NCI-H146 (cell line): ENCODE data around the gene PDXP.
A peak's percentile ranks its signal among the peaks of the same experiment; 100 is the strongest.
"Not testable (repeated sequence)": the region's sequence is repeated elsewhere in the genome, so short reads cannot be mapped to it uniquely, and the experiment has no call there.

Experiments
- DNase-seq: peaks from one replicate; lab custom pipeline; 2025; lab: John Stamatoyannopoulos, UW

PDXP gene, protein sequence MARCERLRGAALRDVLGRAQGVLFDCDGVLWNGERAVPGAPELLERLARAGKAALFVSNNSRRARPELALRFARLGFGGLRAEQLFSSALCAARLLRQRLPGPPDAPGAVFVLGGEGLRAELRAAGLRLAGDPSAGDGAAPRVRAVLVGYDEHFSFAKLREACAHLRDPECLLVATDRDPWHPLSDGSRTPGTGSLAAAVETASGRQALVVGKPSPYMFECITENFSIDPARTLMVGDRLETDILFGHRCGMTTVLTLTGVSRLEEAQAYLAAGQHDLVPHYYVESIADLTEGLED

DNA sequence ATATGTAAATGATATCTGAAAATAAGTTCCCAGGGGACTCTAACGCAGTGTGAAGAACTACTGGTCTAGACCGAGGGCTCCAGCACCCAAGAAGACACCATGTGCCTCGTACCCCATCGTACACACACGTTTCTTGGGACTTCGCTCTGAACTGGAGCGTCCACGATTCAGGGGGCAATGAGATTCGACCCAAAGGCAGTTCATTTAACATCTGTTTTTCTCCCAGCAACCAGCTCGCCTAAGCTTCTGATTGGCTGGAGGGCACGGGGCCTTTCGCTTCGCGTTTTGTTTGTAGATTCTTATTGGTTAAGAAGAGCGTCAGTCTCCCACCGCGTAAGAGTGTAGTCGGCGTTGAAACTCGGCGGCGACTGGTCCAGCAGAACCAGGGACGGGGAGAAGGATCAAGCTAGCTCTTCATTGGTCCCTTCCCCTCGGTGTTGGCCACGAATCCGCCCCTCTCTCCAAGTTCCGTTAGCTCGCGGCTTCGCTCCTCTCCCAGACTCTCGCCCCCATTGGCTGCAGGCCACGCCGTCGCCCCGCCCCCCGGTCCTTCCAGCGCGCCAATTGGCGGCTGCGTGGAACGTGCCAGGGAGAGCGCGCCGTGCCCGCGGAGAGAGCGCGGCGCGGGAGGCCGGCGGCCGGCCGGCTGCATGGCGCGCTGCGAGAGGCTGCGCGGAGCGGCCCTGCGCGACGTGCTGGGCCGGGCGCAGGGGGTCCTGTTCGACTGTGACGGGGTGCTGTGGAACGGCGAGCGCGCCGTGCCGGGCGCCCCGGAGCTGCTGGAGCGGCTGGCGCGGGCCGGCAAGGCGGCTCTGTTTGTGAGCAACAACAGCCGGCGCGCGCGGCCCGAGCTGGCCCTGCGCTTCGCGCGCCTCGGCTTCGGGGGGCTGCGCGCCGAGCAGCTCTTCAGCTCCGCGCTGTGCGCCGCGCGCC lies at the start of gene PDXP:
Gene PDXP, plus strand, starts transcription at position 591 of the 933 bp plus-strand sequence. Its CDS starts 60 bp downstream, at position 651.
- peak; percentile 98 for DNase-seq

DNA sequence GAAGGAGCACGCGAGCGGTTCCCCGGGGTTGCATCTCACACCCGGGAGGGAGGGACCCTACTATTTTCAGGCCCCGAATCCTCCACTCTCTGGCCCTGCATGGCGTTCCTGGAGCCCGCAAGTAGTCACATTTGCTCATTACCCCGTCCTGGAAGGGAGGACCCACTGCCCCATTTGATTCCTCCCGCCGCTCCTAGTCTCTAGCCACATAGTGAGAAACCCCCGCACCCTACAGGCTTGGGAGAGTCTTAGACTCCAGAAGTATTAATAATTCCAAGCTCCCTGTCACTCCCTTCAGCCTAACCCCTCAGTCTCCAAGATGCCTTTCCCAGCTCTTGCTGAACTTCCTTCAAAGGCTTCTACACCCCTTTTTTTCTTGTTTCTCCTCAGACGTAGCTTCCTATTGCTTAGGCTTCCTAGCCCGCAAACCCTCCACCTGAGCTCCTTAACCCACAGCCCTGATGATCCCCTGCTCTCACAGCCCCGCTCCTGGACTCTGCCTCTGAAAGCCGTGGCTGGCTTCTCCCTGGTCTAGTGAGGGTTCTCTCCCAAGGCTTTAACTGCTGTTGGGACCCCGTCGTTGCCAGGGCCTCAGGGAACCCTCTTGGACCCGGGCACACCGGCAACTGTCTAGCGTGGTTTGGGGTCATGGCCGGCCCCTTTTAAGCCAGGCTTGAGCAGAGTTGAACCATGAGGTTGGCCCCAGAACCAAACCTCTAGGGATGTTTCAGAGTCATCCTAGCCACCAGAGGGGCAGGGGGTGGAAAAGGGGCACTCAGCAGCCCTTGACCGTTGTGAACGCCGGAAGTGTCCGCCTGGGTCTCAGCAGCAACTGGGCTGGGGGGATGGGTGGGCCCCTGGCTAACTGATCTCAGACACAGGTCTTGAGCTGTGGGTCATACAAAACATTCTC lies 49.0 kb upstream of the PDXP start:
- DNase-seq = no peak

DNA sequence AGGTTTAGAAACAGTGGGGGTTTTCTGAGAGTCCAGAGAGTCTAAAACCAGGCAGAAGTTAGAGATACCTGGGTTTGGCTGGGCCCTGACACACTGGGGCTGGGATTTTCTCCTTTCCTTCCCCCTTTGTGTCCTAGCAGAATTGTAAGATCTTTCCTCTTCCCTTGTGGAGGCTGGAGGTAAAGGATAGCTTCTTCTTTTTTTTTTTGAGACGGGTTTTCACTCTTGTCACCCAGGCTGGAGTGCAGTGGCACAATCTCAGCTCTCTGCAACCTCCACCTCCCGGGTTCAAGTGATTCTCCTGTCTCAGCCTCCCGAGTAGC lies 48.4 kb upstream of the PDXP start:
- DNase-seq = not testable (repeated sequence)

DNA sequence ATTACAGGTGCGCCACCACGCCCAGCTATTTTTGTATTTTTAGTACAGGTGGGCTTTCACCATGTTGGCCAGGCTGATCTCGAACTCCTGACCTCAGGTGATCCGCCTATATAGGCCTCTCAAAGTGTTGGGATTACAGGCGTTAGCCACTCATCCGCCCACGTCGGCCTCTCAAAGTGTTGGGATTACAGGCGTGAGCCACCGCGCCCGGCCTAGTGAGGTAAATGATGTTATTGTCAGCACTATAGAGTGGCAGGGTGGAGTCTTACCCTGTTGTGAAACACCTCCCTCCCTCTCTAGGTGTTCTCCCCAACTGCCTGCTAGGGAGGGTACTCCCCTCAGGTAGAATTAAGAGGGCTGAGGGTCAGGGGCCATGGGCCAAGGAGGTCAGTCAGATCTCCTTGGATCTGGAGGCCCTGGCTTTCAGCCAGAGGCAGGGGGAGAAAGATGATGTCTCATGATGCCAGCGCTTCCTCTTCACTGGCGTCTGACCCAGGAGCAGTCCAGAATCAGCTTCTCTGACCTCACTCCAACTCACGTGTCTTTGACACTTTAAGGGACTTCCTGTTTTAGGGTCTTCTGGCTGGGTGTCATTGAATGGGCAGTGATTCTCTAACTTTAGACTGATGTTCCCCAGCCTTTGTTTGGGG lies 47.9 kb upstream of the PDXP start:
- DNase-seq = no peak

DNA sequence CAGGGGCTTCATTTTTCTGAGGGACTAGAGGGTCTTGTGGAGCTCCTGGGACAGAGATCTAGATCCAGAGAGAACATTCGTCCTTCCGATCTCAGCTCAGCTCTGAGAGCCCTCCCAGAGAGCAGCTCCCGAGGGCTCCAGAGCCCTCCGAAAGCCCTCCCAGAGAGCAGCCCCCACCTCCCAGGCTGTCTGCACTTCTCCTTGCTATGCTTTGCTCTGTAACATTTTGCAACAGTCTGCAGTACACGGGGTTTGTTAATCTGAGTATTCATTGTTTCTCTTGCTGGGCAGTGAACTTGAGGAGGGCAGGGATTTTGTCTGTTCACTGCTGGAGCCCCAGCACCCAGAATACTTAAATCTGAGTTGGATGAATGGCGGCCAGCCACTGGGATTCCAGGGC lies 47.3 kb upstream of the PDXP start:
- no peak for DNase-seq

DNA sequence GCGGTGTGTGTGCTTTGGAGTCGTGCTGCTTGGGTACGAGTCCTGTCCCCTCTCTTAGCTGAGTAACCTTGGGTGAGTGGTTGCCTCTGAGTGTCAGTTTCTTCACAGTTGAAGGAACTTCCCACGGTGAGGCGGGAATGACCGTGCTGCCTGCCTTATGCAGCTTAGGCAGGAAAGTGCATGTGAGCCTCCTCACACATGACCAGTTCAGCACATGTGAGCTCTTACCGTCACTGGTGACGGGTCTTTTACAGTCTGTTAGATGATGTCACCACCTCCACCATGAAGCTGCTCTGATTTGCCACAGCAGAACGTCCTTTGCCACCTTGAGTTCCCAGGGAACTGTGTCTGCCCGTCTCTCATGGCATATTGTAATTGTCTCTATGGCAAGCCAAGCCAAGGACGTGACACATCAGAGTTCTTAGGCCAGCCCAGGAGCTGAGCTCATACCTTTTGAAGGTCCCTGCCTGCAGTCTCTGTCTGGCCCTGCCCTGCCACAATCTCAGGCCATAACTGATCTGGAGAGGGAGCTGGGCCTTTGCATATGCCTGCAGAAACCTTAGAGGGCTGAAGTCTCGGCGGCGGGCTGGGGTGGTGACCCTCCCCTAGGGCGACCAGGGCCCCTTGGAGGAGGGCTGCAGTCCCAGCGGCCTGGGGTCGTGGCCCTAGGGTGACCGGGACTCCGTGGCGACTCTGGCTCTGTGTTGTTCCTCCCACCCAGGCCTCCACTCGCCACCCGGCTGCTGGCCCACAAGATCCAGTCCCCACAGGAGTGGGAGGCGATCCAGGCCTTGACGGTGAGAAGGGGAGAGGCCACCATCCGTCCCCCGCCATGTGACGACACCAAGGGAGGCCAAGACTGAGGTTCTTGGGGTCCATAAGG lies 42.1 kb upstream of the PDXP start:
- DNase-seq = no peak

DNA sequence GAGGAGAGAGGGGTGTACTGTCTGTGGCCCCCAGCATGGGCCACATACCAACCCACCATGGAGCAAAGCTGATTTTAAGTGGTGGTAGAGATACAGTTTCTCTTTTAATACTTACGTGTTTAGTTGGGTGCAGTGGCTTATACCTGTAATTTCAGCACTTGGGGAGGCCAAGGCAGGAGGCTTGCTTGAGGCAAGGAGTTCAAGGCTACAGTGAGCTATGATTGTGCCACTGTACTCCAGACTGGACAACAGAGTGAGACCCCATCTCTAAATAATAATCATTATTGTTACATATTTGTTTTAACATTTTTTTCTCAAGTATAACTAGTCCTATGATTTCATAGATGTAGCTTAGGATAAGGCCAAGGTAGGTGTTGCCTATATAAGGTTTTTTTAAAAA lies 41.1 kb upstream of the PDXP start:
- no peak for DNase-seq

DNA sequence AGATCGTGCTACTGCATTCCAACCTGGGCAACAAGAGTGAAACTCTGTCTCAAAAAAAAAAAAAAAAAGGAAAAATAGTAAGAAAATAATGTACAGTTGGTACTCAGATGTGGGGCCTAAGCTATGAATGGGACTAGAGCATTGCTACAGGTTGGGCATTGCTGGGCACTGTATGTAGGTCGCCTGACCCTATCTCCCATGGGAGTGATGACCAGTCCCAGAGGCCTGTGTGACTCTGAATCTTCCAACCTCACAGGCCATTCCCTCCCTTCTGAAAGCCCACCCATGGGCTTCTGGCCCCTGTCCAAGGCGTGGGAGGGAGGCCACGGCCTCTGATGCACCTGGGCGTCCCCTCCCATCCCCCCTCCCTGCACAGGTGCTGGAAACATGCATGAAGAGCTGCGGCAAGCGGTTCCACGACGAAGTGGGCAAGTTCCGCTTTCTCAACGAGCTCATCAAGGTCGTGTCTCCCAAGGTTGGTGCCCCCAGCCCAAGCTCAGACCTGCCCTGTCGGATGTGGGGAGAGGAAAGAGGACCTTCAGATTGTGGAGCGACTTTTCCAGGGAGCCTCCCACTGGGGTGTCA lies 40.4 kb upstream of the PDXP start:
- no peak for DNase-seq

DNA sequence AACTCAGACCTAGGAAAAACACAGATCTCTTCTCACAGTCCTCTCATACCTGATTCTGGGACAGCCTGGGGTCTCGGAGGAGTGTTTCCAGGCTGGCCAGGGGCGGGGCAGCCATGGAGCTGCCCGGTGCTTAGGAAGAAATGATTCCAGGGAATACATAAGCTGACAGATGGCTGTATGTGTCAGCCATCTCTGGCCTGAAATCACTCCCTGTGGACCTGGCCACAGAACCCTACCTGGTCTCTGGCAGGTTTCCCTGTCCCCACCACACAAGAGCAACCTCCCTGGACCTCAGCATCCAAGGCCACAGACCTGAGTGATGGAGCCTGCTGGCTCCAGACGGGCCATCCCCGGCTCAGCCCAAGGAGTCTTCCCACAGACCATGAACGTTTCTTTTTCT lies 39.8 kb upstream of the PDXP start:
- no peak for DNase-seq

DNA sequence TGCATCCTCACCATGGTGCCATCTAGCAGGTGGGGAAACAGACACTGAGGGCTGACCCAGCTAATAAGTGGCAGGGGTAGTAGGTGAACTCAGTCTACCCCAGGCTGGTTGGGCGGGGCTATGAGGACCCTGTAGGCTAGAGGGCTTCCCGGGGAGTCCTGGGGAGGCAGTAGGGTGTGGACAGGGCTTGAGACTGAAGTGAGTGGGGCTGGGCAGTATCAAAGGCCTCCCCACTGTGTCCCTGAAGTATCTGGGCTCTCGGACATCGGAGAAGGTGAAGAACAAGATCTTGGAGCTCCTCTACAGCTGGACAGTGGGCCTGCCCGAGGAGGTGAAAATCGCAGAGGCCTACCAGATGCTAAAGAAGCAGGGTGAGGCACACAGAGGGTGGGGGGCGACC lies 38.5 kb upstream of the PDXP start:
- no peak for DNase-seq

DNA sequence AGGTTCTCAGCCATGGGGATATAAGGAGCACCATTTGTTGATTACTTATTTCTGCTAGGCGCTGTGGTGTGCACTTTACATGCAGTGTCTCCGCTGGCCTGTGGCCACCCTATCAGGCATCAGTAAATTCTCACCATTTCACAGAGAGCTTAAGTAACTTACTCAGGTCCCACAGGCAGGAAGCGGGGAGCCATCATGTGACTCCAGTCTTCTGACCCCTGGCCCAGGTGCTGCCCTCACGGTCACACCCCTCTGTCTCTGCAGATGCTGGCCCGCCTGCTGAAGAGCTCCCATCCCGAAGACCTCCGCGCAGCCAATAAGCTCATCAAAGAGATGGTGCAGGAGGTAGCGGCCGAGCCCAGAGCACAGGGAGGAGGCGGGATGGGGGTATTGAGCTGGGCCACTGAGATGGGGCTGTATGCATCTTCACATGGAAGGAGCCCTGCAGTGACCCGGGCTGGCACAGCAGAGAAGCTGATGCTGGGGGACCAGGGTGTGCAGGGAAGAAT lies 37.1 kb upstream of the PDXP start:
- no peak for DNase-seq

DNA sequence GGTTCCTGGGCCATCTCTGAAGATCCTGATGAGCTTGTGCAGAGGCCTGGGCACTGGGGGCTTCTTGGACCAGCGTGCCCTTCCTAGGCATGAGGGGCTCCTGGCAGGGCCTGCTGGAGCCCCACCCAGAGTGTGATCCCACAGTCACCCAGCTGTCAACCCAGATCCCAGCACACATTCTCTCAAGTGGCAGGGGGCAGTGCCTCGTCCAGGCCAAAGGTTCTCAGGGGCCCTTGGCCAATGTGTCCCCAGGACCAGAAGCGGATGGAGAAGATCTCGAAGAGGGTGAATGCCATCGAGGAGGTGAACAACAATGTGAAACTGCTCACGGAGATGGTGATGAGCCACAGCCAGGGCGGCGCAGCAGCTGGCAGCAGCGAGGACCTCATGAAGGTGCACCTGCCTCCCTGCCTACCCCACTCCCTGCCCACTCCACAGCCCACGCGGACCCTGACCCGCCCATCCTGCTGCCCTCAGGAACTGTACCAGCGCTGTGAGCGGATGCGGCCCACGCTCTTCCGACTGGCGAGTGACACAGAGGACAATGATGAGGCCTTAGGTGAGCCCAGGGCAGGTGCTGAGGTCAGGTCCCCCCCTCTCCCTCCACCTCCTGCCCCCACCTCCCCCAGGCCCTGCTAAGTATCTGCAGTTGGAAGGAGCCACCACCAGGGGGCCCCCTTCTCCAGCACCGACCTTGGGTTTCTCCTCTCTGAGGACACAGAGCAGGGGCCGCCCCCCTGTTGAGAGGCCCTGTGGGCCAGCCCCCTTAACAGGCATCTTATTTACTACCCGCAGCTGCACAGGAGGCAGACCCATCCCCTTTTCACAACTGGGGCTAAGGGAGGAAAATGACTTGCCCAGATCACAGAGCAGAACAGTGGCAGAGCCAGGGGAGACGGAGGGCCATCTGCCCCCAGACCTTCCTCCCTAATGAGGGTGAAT lies 35.2 kb upstream of the PDXP start:
- DNase-seq = peak; percentile 28

DNA sequence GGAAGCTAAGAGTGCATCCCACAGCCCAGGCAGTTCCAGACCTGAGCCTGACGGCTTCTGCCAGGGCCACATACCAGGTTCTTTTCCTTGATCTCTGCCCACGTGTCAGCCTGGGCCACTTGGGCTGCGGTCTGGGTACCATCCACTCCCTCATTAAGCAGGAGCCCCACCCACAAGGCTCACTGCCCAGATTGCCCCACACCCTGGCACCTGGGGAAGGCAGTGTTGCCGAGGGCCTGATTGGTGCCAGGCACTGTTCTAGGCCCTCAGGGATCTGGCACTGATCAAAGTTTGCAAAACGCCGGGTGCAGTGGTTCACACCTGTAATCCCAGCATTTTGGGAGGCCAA lies 34.5 kb upstream of the PDXP start:
- no peak for DNase-seq

DNA sequence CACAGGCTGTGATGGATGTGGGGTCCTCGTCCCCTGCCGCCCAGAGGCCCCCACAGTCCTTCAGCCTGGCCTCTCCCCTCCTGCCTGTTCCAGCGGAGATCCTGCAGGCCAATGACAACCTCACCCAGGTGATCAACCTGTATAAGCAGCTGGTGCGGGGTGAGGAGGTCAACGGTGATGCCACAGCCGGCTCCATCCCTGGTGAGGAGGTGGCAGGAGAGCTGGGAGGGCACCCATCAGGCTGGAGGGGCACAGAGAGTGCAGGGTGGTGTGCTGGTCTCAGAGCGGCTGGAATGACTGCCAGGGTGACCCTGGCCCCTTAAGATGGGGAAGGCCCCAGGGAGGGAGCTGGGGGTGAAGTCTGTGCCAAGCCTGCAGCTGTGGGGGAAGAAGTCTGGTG lies 33.6 kb upstream of the PDXP start:
- DNase-seq = no peak

DNA sequence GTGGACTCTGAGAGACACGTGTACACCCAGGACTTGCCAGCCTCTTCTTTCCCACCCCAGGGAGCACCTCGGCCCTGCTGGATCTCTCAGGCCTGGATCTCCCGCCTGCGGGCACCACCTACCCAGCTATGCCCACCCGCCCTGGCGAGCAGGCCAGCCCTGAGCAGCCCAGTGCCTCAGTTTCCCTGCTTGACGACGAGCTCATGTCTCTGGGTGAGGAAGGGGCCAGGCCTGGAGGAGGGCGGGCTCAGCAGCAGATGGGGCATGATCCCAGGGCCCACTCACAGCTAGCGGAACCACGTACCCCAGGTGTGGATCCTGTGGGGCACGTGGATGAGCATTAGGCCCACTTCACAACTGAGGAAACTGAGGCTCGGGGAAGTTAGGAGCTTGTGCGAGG lies 32.8 kb upstream of the PDXP start:
- DNase-seq = no peak

DNA sequence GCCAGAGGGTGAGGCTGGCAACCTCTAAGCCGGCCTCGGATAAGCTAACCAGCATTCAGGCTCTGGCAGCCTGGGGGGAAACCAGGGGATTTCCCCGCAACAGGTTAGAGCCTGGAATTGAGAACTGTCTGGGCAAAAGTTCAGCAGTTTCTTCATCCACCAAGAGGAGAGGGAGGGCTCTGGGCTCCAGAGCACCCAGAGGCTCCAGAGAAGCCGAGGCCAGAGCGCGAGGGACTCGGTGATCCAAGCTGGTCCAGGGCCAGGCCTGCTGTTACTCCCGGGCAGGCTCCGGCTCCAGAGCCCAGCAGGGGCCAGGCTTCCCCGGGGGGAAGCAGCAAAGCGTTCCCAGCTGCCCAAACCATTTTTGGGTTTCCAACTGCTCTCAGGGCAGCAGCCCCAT lies 32.4 kb upstream of the PDXP start:
- DNase-seq = no peak

DNA sequence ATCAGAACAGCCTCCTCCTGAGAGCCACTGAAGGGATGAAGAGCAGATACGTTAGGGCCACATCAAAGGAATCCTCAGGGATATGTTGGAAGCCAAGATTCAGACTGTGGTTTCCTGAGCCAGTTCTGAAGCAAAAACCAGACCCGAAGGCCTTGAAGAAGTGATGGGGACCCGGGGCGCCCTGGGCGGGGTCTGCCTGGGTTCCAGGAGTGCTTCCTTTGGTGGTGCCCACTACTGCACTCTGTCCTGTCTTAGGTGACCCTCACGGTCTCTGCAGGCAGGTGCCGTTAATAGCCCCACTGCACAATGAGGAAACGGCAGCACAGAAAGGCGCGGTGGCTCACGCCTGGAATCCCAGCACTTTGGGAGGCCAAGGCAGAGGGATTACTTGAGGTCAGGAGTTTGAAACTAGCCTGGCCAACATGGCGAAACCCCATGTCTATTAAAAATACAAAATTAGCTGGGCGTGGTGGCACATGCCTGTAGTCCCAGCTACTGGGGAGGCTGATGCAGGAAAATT lies 31.9 kb upstream of the PDXP start:
- DNase-seq = no peak

DNA sequence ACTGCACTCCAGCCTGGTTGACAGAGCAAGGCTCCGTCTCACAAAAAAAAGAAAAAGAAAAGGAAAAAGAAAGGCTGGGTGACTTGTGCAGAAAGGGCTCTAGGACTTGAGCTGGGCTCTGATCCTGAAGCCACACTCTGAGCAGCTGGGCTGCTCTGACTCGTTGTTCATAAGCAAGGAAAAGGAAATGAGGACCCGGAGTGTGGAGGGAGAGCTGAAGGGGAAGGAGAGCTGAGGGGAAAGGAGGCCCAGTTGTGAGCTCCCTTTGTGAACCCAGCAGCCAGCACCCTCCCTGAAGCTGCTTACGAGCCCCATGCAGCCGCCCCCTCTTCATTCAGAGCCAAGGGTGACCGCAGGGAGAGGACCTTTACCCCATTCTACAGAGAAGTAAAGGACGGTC lies 31.4 kb upstream of the PDXP start:
- no peak for DNase-seq

DNA sequence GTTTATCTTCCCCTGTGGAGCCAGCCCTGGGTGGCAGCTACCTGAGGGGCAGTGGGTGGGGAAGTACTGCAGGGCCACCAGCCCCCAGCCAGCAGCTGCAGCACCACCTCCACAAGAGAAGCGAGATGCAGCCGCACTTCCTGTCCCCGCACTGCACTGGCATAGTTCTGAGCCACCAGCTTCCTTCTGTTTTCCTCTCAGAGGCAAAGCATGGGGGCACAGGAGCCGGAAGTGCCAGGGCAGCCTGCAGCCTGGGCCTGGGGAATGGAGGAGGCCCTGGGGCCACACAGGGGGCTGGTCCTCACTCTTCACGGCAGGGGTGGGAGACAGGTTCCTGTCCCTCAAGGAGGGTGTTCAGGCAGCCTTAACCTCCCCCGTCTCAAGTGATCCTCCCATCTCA lies 31.0 kb upstream of the PDXP start:
- no peak for DNase-seq
